Pancreas (tissue), 10 donors: ENCODE results near the gene SAA2. TPM values are rescaled to one million over a fixed set of nuclear protein-coding genes. Genes with fewer than 3 reads are reported as not detected.

Experiments used
- ATAC-seq, 4 donors: fragments of 200-7000 bp; cut with Tn5 transposase; one replicate each; pipeline versions ENCODE4 v1.8.0 to v1.9.1; 2020; ENCODE audit warnings: mild to moderate bottlenecking in 4 of 4, moderate library complexity in 4 of 4
- DNase-seq, 6 donors: peaks; one replicate each; pipeline ENCODE4 v3.0.0-alpha.2; 2020
- FAIRE-seq: peaks from 2 replicates; lab custom pipeline; 2012; peaks lifted over from hg19 to GRCh38; lab: Jason Lieb, UNC
- H3K27ac ChIP-seq, 4 donors: fragments of 200-600 bp; sonication (generic); 1 replicate in 3 of 4; 2 replicates in 1 of 4; pipeline versions ENCODE4 v1.5.0 to v1.8.0; 2020
- H3K27me3 ChIP-seq, 4 donors: fragments of 200-600 bp; one replicate each; pipeline ENCODE4 v1.8.0; 2021
- H3K36me3 ChIP-seq, 3 donors: fragments of 200-600 bp; sonication (generic) in 1 of 3; one replicate each; pipeline versions ENCODE4 v1.5.0 to v1.8.0; 2020 to 2021
- H3K4me1 ChIP-seq, 3 donors: fragments of 200-600 bp; one replicate each; pipeline ENCODE4 v1.8.0; 2021
- H3K4me3 ChIP-seq, 4 donors: fragments of 200-600 bp; sonication (generic) in 2 of 4; one replicate each; pipeline versions ENCODE4 v1.5.0 to v1.8.0; 2020 to 2021
- H3K9me3 ChIP-seq, 4 donors: fragments of 200-600 bp; one replicate each; pipeline ENCODE4 v1.8.0; 2021
- WGBS, 2 donors: extraction: QIAGEN DNeasy Blood & Tissue Kit; methylation state at CpG; one replicate each; pipeline ENCODE4 v1.1.7; 2013; 5-methylcytosine and 5-hydroxymethylcytosine counted together
- intact Hi-C, 3 donors: fragments of 100-400 bp; cut with DNase I; formaldehyde crosslinking; loops; one replicate each; pipeline versions ENCODE4 v1.11.1 to v1.14.2; 2022
- polyA plus RNA-seq, 2 donors: library from polyadenylated mRNA; stranded (reverse); fragments of 200-250 nt; gene quantifications; one replicate each; pipeline ENCODE4 v1.2.3, GENCODE V29; 2013
- total RNA-seq, 6 donors: library from RNA; stranded (reverse); fragmentation: NEBNext Ultra II Directional in 4 of 6; extraction: Animal tissue kit (Norgen Biotek cat#: 25700) in 4 of 6; gene quantifications; one replicate each; pipeline versions ENCODE4 v1.2.1 to v1.2.4, GENCODE V29; 2021 to 2023
- TF ChIP-seq, protein P1 (sequence below), 4 donors: fragments of 200-600 bp; sonication (generic) in 3 of 4; IDR thresholded peaks; one replicate each; pipeline versions ENCODE4 v1.5.0 to v1.8.0; 2021; ENCODE audit warnings: antibody characterized with exemption in 4 of 4
- donor health status: healthy with polysubstance abuse.
- donor health status: DM: no; HTN: no; CAD: no; lungs with moderate emphysema.
- donor health status: DM: no; HTN: no; CAD: no.
- donor health status: control.
- donor health status: control.
- donor health status: Bipolar disorder and iron deficiency.
- donor health status: DM: yes; HTN: yes; CAD: no.
- donor health status: DM: no; HTN: no; CAD: no.
- donor health status: DM: no; HTN: no; CAD: no.
- donor health status: DM: yes; HTN: yes; CAD: no.

The SAA2 gene
- total and polyA plus RNA-seq, 8 donors, result 0.49 to 22.0 (median 8.1) TPM; not detected in 2

DNA sequence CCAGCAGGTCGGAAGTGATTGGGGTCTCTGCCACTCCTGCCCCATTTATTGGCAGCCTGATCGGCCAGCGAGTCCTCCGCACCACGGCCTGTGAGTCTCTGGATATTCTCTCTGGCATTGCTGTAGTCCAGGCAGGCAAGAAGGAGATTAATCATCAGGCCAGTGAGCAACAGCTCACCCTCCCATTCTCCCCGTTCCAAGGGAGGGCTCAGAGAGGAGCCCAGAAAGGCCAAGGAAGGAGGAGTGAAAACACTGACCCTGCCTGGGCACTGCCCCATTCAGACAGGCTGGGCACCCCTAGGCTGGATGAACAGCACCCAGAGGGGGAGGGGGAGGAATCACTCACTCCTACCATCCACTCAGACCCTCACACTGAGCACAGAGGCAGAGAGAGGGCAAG lies 3.1 kb downstream of the SAA2 start:
- Histone ChIP-seq H3K9me3 (no peaks in the 10 kb centered on the region), H3K4me1 (no peaks in the 10 kb centered on the region), H3K36me3 (no peaks in the 10 kb centered on the region), H3K27ac (no peak overlapping the region), H3K27me3 (no peaks in the 10 kb centered on the region), H3K4me3 (no peak overlapping the region)
- no peak for DNase-seq
- no peak for FAIRE-seq
- intact Hi-C loops, result no loop called here
- TF ChIP-seq, protein P1, sequence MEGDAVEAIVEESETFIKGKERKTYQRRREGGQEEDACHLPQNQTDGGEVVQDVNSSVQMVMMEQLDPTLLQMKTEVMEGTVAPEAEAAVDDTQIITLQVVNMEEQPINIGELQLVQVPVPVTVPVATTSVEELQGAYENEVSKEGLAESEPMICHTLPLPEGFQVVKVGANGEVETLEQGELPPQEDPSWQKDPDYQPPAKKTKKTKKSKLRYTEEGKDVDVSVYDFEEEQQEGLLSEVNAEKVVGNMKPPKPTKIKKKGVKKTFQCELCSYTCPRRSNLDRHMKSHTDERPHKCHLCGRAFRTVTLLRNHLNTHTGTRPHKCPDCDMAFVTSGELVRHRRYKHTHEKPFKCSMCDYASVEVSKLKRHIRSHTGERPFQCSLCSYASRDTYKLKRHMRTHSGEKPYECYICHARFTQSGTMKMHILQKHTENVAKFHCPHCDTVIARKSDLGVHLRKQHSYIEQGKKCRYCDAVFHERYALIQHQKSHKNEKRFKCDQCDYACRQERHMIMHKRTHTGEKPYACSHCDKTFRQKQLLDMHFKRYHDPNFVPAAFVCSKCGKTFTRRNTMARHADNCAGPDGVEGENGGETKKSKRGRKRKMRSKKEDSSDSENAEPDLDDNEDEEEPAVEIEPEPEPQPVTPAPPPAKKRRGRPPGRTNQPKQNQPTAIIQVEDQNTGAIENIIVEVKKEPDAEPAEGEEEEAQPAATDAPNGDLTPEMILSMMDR (IDR thresholded peaks at IDR 0.05), result no peak
- 52 to 53% methylated on average over 6 of the region's 6 CpGs for WGBS, 2 donors
- ATAC-seq, result no peak

- Histone ChIP-seq H3K9me3 (no peaks in the 10 kb centered on the region), H3K27me3 (peaks cover 0 to 3% (median 0%) of the 10 kb centered on the region in 4 donors), H3K27ac (no peak overlapping the region), H3K4me3 (no peak overlapping the region), H3K36me3 (no peaks in the 10 kb centered on the region), H3K4me1 (no peaks in the 10 kb centered on the region)
- 0% methylated on average over 1 of the region's 1 CpG for WGBS, 2 donors
- no peak for FAIRE-seq
- intact Hi-C loops, result no loop called here
- TF ChIP-seq, protein P1 (IDR thresholded peaks at IDR 0.05), result peak; percentile 57 to 69 (median 65)
- peak in 3 of 6 donors; percentile 34 to 50 (median 41) for DNase-seq
- ATAC-seq, result peak; percentile 56 to 87 (median 73)
Observed at GRCh38 chr11:18243783-18244362, 4.6 kb downstream of the SAA2 start.

GRCh38 chr11:18239655-18240054 lies 8.8 kb downstream of the SAA2 start:
- Histone ChIP-seq H3K4me1 (no peaks in the 10 kb centered on the region), H3K36me3 (no peaks in the 10 kb centered on the region), H3K27ac (no peak overlapping the region), H3K4me3 (no peak overlapping the region), H3K27me3 (peaks cover 0 to 3% (median 0%) of the 10 kb centered on the region in 4 donors), H3K9me3 (no peaks in the 10 kb centered on the region)
- DNase-seq, result no peak
- intact Hi-C loops, result no loop called here
- 62 to 64% methylated on average over 1 of the region's 1 CpG for WGBS, 2 donors
- ATAC-seq, result no peak
- no peak for FAIRE-seq
- TF ChIP-seq, protein P1 (IDR thresholded peaks at IDR 0.05), result no peak

- intact Hi-C loops, result no loop called here
- DNase-seq (no peak), ATAC-seq (no peak), FAIRE-seq (no peak)
- no peaks in the 10 kb centered on the region for H3K4me1 ChIP-seq
- TF ChIP-seq, protein P1 (IDR thresholded peaks at IDR 0.05), result no peak
- WGBS, 2 donors, result 58 to 81% methylated on average over 2 of the region's 2 CpGs
- H3K4me3 ChIP-seq, result no peak within 1 kb of the TSS
- no peaks in the 10 kb centered on the region for H3K36me3 ChIP-seq
- peaks cover 0 to 3% (median 0%) of the 10 kb centered on the region in 4 donors for H3K27me3 ChIP-seq
- no peaks in the 10 kb centered on the region for H3K9me3 ChIP-seq
- no peak within 1 kb of the TSS for H3K27ac ChIP-seq
Observed at GRCh38 chr11:18236664-18237356, 11.7 kb downstream of the SAA2 start, which contains the start of gene SAA4. TSS of gene SAA4 (minus strand) at chr11:18236802. CDS start at chr11:18235926, 876 bp downstream.
